ENCODE measurements around the gene GPR142. TPM values are rescaled to one million over a fixed set of nuclear protein-coding genes. Genes with fewer than 3 reads are reported as not detected.

GPR142 gene
- polyA plus RNA-seq, 4 donors: 0.19 to 0.93 TPM; not detected in 2

GRCh38 chr17:74369221-74369620 lies 1.9 kb downstream of the GPR142 start:
- peaks cover 0 to 11% (median 0%) of the 10 kb centered on the region in 3 donors for H3K4me1 ChIP-seq (ENCODE audit: control insufficient read depth in 3 of 3, insufficient read depth in 2 of 3, low read depth in 1 of 3, low read length in 2 of 3)
- WGBS, 3 donors: 33 to 49% (median 38%) methylated on average over 10 of the region's 10 CpGs
- FAIRE-seq: no peak
- DNase-seq: peak in 1 of 2 donors; percentile 23
- H3K27ac ChIP-seq (ENCODE audit: low read depth in 1 of 3, low read length in 2 of 3): no peak overlapping the region
- H3K27me3 ChIP-seq (ENCODE audit: control insufficient read depth in 3 of 3, insufficient read depth in 3 of 3, low read length in 3 of 3): peaks cover 0 to 5% (median 0%) of the 10 kb centered on the region in 3 donors
- H3K4me3 ChIP-seq (ENCODE audit: low read depth in 1 of 3, low read length in 3 of 3): no peak overlapping the region
- no peaks in the 10 kb centered on the region for H3K9me3 ChIP-seq (ENCODE audit: control insufficient read depth in 2 of 2, insufficient read depth in 1 of 2, low read depth in 1 of 2, low read length in 1 of 2)
- no peaks in the 10 kb centered on the region for H3K36me3 ChIP-seq (ENCODE audit: control insufficient read depth in 3 of 3, insufficient read depth in 2 of 3, low read depth in 1 of 3, low read length in 3 of 3)

- Histone ChIP-seq H3K36me3 (ENCODE audit: control insufficient read depth in 3 of 3, insufficient read depth in 2 of 3, low read depth in 1 of 3, low read length in 3 of 3) (no peaks in the 10 kb centered on the region), H3K27ac (ENCODE audit: low read depth in 1 of 3, low read length in 2 of 3) (no peak overlapping the region), H3K9me3 (ENCODE audit: control insufficient read depth in 2 of 2, insufficient read depth in 1 of 2, low read depth in 1 of 2, low read length in 1 of 2) (no peaks in the 10 kb centered on the region), H3K4me3 (ENCODE audit: low read depth in 1 of 3, low read length in 3 of 3) (no peak overlapping the region), H3K27me3 (ENCODE audit: control insufficient read depth in 3 of 3, insufficient read depth in 3 of 3, low read length in 3 of 3) (peaks cover 0 to 5% (median 0%) of the 10 kb centered on the region in 3 donors), H3K4me1 (ENCODE audit: control insufficient read depth in 3 of 3, insufficient read depth in 2 of 3, low read depth in 1 of 3, low read length in 2 of 3) (peaks cover 0 to 13% (median 0%) of the 10 kb centered on the region in 3 donors)
- FAIRE-seq (no peak), DNase-seq (no peak)
- 90 to 92% (median 90%) methylated on average over 17 of the region's 17 CpGs for WGBS, 3 donors
Observed at GRCh38 chr17:74369665-74370490, 2.6 kb downstream of the GPR142 start.

GRCh38 chr17:74371653-74372147 lies 4.4 kb downstream of the GPR142 start:
- no peaks in the 10 kb centered on the region for H3K9me3 ChIP-seq (ENCODE audit: control insufficient read depth in 2 of 2, insufficient read depth in 1 of 2, low read depth in 1 of 2, low read length in 1 of 2)
- no peaks in the 10 kb centered on the region for H3K36me3 ChIP-seq (ENCODE audit: control insufficient read depth in 3 of 3, insufficient read depth in 2 of 3, low read depth in 1 of 3, low read length in 3 of 3)
- peaks cover 0 to 13% (median 0%) of the 10 kb centered on the region in 3 donors for H3K4me1 ChIP-seq (ENCODE audit: control insufficient read depth in 3 of 3, insufficient read depth in 2 of 3, low read depth in 1 of 3, low read length in 2 of 3)
- 90 to 98% (median 95%) methylated on average over 24 to 26 of the region's 26 CpGs for WGBS, 3 donors
- DNase-seq: no peak
- no peak overlapping the region for H3K27ac ChIP-seq (ENCODE audit: low read depth in 1 of 3, low read length in 2 of 3)
- H3K27me3 ChIP-seq (ENCODE audit: control insufficient read depth in 3 of 3, insufficient read depth in 3 of 3, low read length in 3 of 3): peaks cover 0 to 5% (median 0%) of the 10 kb centered on the region in 3 donors
- no peak for FAIRE-seq
- H3K4me3 ChIP-seq (ENCODE audit: low read depth in 1 of 3, low read length in 3 of 3): no peak overlapping the region

GRCh38 chr17:74372426-74372825 lies 5.1 kb downstream of the GPR142 start:
- peaks cover 0 to 13% (median 0%) of the 10 kb centered on the region in 3 donors for H3K4me1 ChIP-seq (ENCODE audit: control insufficient read depth in 3 of 3, insufficient read depth in 2 of 3, low read depth in 1 of 3, low read length in 2 of 3)
- H3K4me3 ChIP-seq (ENCODE audit: low read depth in 1 of 3, low read length in 3 of 3): no peak overlapping the region
- H3K36me3 ChIP-seq (ENCODE audit: control insufficient read depth in 3 of 3, insufficient read depth in 2 of 3, low read depth in 1 of 3, low read length in 3 of 3): no peaks in the 10 kb centered on the region
- H3K27ac ChIP-seq (ENCODE audit: low read depth in 1 of 3, low read length in 2 of 3): no peak overlapping the region
- no peaks in the 10 kb centered on the region for H3K9me3 ChIP-seq (ENCODE audit: control insufficient read depth in 2 of 2, insufficient read depth in 1 of 2, low read depth in 1 of 2, low read length in 1 of 2)
- peaks cover 0 to 5% (median 0%) of the 10 kb centered on the region in 3 donors for H3K27me3 ChIP-seq (ENCODE audit: control insufficient read depth in 3 of 3, insufficient read depth in 3 of 3, low read length in 3 of 3)
- FAIRE-seq: no peak
- WGBS, 3 donors: 80 to 91% (median 90%) methylated on average over 9 of the region's 9 CpGs
- DNase-seq: no peak

- Histone ChIP-seq H3K36me3 (ENCODE audit: control insufficient read depth in 3 of 3, insufficient read depth in 2 of 3, low read depth in 1 of 3, low read length in 3 of 3) (no peaks in the 10 kb centered on the region), H3K9me3 (ENCODE audit: control insufficient read depth in 2 of 2, insufficient read depth in 1 of 2, low read depth in 1 of 2, low read length in 1 of 2) (no peaks in the 10 kb centered on the region), H3K27me3 (ENCODE audit: control insufficient read depth in 3 of 3, insufficient read depth in 3 of 3, low read length in 3 of 3) (no peaks in the 10 kb centered on the region), H3K27ac (ENCODE audit: low read depth in 1 of 3, low read length in 2 of 3) (peak overlapping the region in 2 of 3 donors; percentile 42 to 57), H3K4me3 (ENCODE audit: low read depth in 1 of 3, low read length in 3 of 3) (no peak overlapping the region), H3K4me1 (ENCODE audit: control insufficient read depth in 3 of 3, insufficient read depth in 2 of 3, low read depth in 1 of 3, low read length in 2 of 3) (peaks cover 0 to 13% (median 0%) of the 10 kb centered on the region in 3 donors)
- DNase-seq (peak; percentile 88 to 92), FAIRE-seq (no peak)
- 24 to 79% (median 60%) methylated on average over 15 of the region's 15 CpGs for WGBS, 3 donors
Observed at GRCh38 chr17:74373838-74374606, 6.7 kb downstream of the GPR142 start.

- Histone ChIP-seq H3K27me3 (ENCODE audit: control insufficient read depth in 3 of 3, insufficient read depth in 3 of 3, low read length in 3 of 3) (no peaks in the 10 kb centered on the region), H3K4me3 (ENCODE audit: low read depth in 1 of 3, low read length in 3 of 3) (no peak overlapping the region), H3K9me3 (ENCODE audit: control insufficient read depth in 2 of 2, insufficient read depth in 1 of 2, low read depth in 1 of 2, low read length in 1 of 2) (no peaks in the 10 kb centered on the region), H3K27ac (ENCODE audit: low read depth in 1 of 3, low read length in 2 of 3) (no peak overlapping the region), H3K36me3 (ENCODE audit: control insufficient read depth in 3 of 3, insufficient read depth in 2 of 3, low read depth in 1 of 3, low read length in 3 of 3) (no peaks in the 10 kb centered on the region), H3K4me1 (ENCODE audit: control insufficient read depth in 3 of 3, insufficient read depth in 2 of 3, low read depth in 1 of 3, low read length in 2 of 3) (peaks cover 0 to 17% (median 5%) of the 10 kb centered on the region in 3 donors)
- FAIRE-seq (no peak), DNase-seq (no peak)
- WGBS, 3 donors: 80 to 89% (median 82%) methylated on average over 3 of the region's 3 CpGs
Observed at GRCh38 chr17:74374858-74375257, 7.6 kb downstream of the GPR142 start.

GRCh38 chr17:74379495-74380085 lies 12.3 kb downstream of the GPR142 start:
- no peak for FAIRE-seq
- H3K27me3 ChIP-seq (ENCODE audit: control insufficient read depth in 3 of 3, insufficient read depth in 3 of 3, low read length in 3 of 3): no peaks in the 10 kb centered on the region
- peaks cover 0 to 21% (median 8%) of the 10 kb centered on the region in 3 donors for H3K4me1 ChIP-seq (ENCODE audit: control insufficient read depth in 3 of 3, insufficient read depth in 2 of 3, low read depth in 1 of 3, low read length in 2 of 3)
- H3K27ac ChIP-seq (ENCODE audit: low read depth in 1 of 3, low read length in 2 of 3): peak overlapping the region; percentile 51 to 85 (median 68)
- no peaks in the 10 kb centered on the region for H3K9me3 ChIP-seq (ENCODE audit: control insufficient read depth in 2 of 2, insufficient read depth in 1 of 2, low read depth in 1 of 2, low read length in 1 of 2)
- peak; percentile 88 to 95 for DNase-seq
- 7 to 12% (median 11%) methylated on average over 19 to 20 of the region's 20 CpGs for WGBS, 3 donors
- H3K4me3 ChIP-seq (ENCODE audit: low read depth in 1 of 3, low read length in 3 of 3): no peak overlapping the region
- H3K36me3 ChIP-seq (ENCODE audit: control insufficient read depth in 3 of 3, insufficient read depth in 2 of 3, low read depth in 1 of 3, low read length in 3 of 3): no peaks in the 10 kb centered on the region

Data from small intestine (tissue), 7 donors.